GM21360 (cell line): ENCODE results near the gene PPP1R36.
"Not testable (repeated sequence)": the region's sequence is repeated elsewhere in the genome, so short reads cannot be mapped to it uniquely, and the experiment has no call there.

Experiments
- ATAC-seq: cut with Tn5 transposase; IDR thresholded peaks from one replicate; pipeline ENCODE4 v1.9.1; 2021; ENCODE audit warnings: mild to moderate bottlenecking, moderate library complexity; ENCODE audit not compliant: unreplicated experiment

PPP1R36 gene

DNA sequence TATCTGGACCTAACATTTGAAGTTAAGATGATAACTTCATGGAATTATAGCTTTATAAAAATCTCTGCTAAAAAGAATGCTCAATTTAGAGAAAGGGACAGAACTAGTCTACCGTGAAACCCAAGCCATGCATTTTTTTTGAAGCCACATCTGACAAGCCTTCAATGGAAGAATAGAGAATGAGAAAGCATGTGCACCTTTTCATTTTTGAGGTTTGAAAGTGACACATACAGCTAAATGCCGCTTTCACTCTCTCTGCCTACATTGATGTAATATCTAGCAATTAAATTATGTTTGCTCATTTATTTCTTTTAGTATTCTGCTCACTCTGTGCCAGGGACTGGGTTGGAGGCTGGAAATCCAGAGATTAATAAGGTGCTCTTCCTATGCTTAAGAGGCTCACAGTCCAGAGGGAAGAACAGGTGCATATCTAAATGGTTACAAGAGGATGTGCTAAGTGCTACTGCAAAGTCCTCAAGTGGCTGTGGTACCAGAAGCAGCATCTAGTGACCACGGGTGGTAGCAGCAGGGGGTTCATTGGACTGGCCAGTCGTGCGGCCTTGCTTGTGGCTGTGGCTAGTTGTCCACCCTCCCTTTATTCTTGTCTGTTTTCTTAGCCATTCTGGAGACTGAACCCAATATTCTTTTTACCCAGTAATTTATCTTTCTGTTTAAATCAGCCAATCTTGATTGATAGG, 60.4 kb downstream of the PPP1R36 start:
- no peak for ATAC-seq

- no peak for ATAC-seq
Measured at GRCh38 chr14:64611358-64612020, 61.7 kb downstream of the PPP1R36 start.

- no peak for ATAC-seq
Measured at GRCh38 chr14:64612021-64612380, 62.2 kb downstream of the PPP1R36 start.

DNA sequence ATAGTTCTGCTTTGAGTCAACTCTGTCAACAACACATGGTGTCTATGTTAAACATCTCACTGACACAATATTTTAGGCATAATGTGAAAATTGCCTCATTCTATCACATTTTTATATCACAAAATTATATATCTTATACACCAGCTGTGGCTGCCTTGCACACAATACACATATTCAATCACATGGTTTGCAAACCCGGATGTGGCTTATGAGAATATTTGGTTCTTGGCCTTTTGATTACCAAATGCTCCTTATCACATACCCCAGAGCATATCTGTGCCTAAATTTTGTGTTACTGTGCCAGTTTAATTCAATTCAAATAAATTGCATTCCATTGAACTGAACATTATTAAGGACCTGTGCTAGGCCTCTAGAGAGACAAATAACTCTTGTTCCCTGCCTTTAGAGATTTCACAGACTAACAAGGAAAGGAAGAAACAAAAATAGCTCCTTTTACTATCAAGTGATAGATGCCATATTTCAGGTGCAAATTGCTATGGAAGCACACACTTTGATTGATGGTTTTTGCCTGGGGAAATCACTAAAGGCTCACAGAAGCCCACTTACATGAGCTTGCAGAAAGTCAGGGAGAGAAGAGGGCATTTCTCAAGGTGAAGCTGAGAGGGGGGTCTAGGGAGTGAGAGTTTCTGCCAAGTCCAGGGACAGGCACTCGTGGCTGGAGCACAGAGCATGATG, 63.4 kb downstream of the PPP1R36 start:
- ATAC-seq, result no peak

DNA sequence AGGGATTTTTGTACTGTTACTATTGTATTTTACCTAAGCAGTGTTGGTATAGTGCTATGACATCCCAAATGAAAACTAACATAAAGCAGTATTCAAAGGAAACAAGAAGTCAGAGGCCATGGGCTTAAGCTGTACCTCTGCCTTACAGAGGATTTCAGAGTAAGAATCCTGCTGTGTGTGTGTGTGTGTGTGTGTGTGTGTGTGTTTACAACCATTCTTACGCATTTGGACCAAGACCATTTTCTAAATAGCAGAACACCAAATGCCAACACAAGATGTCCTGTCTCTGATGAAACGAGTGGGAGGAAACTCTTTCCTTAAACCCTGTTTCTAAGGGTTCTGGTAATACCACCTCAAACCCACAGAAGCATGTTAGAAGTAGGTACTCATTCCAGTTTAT, 64.4 kb downstream of the PPP1R36 start:
- no peak for ATAC-seq

- ATAC-seq, result no peak
Measured at GRCh38 chr14:64614805-64615391, 65.1 kb downstream of the PPP1R36 start.

DNA sequence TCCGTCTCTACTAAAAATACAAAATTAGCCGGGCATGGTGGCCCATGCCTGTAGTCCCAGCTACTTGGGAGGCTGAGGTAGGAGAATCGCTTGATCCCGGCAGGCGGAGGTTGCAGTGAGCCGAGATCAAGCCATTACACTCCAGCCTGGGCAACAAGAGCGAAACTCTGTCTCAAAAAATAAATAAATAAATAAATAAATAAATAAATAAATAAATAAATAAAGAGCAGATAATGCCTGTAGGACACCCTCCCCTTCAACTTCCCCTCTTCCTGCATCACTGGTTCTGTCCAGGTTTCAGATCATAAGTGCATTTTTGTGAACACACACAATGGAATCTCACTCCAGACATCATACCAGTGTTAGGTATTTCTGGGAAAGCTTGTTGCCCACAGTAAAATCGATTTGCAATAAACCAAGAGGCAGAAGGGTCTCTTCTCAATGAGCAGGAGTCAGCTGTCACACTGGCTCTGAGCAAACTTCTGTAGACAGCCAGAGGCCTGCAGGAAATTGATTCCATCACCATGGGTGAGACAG, 68.2 kb downstream of the PPP1R36 start:
- not testable (repeated sequence) for ATAC-seq

- ATAC-seq, result no peak
Measured at GRCh38 chr14:64620910-64621309, 71.1 kb downstream of the PPP1R36 start.

DNA sequence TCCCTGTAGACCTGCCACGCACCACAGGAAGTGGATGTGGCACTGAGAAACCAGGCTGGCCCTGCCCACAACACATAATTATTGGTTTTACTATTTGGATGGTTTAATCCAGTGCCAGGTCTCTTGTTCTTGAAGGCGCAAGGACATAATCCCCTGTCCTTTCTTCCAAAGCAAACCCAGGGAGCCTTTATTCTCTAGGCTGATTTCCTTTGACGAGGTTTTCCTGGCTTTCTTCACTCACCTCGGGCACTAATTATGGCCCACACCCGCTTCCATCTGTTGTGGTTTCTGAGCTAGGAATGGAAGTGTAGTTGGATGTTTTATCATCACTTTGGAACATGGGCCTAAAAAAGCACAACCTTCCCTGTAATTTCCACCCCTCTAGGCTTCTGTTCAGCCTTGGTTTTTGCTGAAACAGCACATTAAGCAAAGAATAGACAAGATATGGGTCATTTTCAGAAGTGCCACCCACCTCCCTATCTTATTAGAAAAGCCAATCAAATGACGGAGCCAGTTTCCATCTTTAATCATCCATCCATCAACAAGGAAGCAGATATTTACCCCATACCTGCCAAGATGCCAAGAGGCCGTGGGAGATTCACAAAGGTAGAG, 73.9 kb downstream of the PPP1R36 start:
- ATAC-seq, result no peak

DNA sequence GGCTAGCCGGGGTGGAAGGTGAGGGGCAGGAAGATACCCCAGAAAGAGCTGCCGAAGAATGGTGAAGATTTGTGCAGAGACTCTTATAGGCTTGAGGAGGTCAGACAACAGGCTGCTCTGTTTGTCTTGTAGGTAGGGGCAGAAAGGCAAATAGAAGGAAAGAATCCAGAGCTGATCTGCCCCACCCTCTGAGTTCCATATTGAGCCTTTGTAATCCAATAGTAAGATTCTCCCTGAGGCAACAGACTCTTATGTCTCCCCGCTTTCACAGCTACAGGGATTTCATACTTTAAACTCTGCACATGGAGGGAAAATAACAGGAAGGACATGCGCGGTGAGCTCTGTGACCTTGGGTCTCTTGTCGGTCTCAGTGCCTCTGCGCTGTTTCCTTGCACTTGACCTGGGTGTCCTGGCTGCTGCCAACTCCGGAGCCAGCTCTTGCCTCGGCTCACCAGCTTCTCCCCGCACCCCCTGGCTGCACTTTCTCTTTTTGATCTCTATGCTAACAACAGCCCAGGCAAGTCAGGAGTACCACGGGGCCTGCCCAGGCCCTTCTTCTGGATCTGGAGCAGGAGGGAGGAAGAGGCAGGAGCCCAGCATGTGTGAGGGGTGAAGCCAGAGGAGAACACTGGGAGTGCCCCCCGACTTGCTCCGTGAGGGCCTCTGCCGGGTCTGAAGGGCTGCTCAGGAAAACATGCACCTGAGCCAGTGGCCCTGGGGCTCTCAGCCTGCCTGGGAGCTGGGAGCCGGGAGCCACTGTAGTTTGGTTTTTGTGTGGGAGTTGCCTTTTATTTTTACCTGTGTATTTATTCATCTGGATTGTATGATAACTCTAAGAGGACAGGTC, 75.8 kb downstream of the PPP1R36 start:
- no peak for ATAC-seq

- ATAC-seq, result no peak
Measured at GRCh38 chr14:64628940-64629408, 79.2 kb downstream of the PPP1R36 start.

DNA sequence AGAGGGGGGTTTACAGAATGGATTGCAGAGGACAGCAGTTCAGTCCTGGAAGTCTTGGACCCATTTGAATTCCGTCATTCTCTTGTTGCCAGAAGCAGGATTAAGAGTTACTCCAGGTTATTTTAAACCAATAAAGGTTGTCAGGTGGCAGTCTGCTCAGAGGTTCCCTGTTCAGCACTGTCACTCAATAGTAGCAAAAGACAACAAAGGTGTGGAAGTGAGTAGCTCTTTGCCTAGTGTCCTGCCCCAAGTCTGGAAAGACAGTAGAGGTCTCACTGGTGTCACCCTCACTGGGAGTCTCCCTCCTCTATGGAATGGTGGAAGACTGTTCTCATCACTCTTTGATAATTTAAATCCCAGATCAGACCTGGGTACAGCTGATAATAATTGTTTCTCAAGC, 81.0 kb downstream of the PPP1R36 start:
- no peak for ATAC-seq

- ATAC-seq, result not testable (repeated sequence)
Measured at GRCh38 chr14:64631222-64631621, 81.5 kb downstream of the PPP1R36 start.

GRCh38 chr14:64632056-64632455, 82.3 kb downstream of the PPP1R36 start:
- ATAC-seq, result no peak

GRCh38 chr14:64634558-64634957, 84.8 kb downstream of the PPP1R36 start:
- no peak for ATAC-seq

DNA sequence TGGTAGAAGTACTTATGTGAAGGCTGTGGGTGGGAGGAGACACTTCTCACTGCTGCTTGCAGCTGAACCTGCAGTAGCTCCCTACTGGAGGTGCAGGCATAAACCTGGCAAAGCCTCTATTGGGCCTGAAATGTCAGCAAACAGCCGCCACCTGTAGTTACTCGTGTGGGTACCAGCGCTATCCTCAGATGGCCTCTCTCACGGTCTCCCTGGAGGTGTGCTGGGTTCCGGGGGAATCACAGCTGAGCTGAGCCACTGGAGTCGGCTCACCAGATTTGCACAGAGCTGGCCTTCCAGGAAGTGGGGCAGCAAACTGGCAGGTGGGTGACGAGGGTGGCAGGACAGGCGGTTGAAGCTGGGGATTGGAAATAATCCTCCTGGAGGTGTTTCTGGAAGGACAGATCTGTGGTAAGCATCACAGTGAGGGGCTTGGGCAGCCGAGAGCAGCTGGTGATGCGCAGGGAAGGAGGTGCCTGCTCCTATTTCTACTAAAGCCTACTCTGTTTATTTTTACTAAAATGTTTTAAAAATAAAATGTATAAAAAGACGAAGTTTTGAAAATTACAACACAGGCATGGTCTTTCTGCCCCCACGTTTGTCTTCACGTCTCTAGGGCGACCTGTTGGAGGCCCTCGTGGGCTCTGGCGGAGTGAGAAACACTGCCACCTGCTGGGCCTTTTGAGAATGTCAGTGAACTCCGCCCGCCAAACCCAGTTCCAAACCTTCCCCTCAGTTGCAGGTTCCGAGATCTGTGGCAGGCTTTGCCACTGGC, 86.6 kb downstream of the PPP1R36 start:
- ATAC-seq, result peak; percentile 72

- ATAC-seq, result no peak
Measured at GRCh38 chr14:64636980-64637429, 87.2 kb downstream of the PPP1R36 start.

GRCh38 chr14:64637735-64638473, 88.1 kb downstream of the PPP1R36 start:
- ATAC-seq, result no peak
